Measurements from ENCODE around the gene GPR173.

GRCh38 chrX:53071064-53071463 lies 22.5 kb downstream of the GPR173 start:
- TF ChIP-seq EZH2 (IDR thresholded peaks at IDR 0.05) (no peak), FOXP2 (optimal IDR thresholded peaks at IDR 0.05; ENCODE audit: control extremely low read depth, extremely low read length, insufficient read depth) (no peak)
